Activated T-helper 1 cell treated with anti-CD3 and anti-CD28 coated beads, Interleukin-2, amount 50 U/mL, for 16 hours (primary cell): Measurements from ENCODE around the gene RNF212B.
A peak's percentile ranks its signal among the peaks of the same experiment; 100 is the strongest.

Experiments
- DNase-seq, 2 donors: peaks; one replicate each; pipeline ENCODE4 v3.0.0-alpha.2; 2020; ENCODE audit warnings: low read depth in 1 of 2, low spot score in 1 of 2

Gene RNF212B

DNA sequence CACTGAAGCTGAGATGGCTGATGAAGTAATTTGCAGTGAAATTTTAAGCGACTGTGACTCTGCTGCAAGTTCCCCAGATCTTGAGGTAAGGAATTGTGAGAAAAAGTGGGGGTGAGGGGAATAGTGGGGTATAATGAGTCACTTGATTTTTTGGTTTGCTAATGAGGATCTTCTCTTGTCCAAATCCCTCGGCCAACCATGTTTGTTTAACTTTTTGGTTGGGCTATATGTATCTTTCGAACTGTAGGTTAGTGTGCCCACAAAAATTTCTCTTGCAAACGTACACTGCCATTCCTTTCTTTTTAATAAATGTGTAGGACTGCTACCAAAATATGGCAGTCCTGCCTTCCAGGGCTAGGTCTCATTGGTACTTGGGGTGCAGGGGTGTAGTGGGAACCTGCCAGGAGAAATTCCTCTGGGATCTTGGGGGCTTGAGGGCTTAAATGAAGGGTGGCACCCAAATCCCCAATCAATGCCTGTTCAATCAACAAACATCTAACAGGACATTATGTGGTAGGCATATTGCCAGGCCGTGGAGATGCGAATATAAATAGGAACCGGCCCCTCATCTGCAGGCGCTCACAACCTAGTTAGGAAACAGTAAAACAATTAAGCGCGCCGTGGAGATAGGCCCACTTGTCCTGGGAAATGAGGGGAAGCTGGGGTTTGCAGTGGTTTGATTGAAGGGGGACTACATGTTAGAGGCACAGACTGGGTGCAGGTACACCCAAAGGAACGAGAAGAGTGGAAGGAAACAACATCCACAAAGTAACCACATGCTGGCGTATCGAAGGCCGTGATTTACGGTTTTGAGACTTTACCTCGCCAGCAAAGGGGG lies 82.2 kb downstream of the RNF212B start:
- DNase-seq: no peak

DNA sequence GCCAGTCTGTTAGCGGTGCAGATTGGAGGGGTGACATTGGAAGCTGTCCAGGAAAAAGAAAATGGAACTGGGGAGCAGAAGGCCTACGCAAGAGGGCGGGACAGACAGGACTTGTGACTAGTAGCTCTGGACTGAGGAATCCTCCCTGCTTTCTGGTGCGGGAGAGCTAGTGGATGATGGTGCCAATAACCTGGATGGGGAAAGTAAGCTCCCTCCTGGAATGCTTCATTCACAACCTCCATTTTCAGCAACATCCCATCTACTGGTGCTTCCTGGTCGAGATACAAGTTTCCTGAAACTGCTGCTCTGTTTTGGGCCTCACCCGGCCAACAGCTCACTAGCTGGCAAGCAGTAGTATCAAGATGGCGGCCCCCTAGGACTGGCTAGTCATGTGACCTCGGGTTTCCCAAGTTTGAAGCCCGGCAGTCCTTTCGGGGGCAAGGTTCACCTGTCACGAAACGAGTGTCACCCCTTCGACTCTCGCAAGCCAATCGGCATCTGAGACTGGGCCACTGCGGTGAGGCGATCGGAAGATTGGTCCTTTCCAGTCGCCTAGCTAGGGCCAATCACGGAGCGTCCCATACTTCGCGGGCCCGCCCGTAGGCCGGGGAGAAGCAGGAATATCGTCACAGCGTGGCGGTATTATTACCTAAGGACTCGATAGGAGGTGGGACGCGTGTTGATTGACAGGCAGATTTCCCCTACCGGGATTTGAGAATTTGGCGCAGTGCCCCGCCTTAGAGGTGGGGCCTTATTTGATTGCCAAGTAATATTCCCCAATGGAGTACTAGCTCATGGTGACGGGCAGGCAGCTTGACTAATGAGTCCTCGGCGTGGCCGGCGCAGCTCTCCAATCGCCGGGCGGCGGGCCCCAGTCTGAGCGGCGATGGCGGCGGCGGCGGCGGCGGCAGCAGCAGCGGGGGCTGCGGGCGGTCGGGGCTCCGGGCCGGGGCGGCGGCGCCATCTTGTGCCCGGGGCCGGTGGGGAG lies 83.1 kb downstream of the RNF212B start, which contains the start of gene PABPN1:
PABPN1 (plus strand) TSS at position 874 of the 988 bp plus-strand sequence; CDS start at position 887, 13 bp downstream.
- peak; percentile 92 to 96 for DNase-seq

DNA sequence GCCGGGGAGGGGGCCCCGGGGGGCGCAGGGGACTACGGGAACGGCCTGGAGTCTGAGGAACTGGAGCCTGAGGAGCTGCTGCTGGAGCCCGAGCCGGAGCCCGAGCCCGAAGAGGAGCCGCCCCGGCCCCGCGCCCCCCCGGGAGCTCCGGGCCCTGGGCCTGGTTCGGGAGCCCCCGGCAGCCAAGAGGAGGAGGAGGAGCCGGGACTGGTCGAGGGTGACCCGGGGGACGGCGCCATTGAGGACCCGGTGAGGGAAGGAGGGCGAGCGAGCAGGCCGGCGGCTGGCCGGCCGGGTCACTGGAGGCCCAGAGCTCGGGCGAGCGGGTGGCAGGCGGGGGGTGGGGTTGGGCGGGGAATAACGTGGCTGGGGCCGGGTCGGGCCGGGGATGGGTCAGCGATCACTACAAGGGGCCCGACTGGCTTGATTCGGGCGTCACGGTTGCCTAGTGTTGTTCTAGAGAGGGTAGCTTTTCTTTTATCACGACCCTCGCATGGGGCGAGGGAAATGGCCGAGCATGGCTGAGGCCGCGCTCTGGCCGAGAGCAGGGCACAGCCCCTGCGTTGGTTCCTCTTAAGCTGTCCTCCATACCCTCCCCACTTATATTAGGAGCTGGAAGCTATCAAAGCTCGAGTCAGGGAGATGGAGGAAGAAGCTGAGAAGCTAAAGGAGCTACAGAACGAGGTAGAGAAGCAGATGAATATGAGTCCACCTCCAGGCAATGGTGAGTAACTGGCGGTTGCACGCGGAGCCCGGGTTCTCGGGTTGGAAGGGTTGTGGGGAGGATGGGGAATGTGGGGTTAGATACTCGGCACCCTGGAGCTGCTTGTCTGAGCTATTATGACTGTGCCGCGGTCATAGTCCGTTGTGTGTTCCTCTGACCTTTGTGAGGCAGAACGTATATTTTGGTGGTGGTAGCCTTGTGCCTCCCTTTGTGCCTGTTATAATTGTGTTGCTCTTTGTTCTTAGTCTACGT lies 84.1 kb downstream of the RNF212B start:
- peak in 1 of 2 donors; percentile 38 for DNase-seq
